Fibroblast of peridontal ligament (primary cell): ENCODE results near the gene RBX1.
"Not testable (repeated sequence)": the region's sequence is repeated elsewhere in the genome, so short reads cannot be mapped to it uniquely, and the experiment has no call there.

ENCODE experiments used
- DNase-seq: peaks from one replicate; pipeline ENCODE4 v3.0.0-alpha.2; 2010; ENCODE audit errors: extremely low read depth

RBX1 gene

DNA sequence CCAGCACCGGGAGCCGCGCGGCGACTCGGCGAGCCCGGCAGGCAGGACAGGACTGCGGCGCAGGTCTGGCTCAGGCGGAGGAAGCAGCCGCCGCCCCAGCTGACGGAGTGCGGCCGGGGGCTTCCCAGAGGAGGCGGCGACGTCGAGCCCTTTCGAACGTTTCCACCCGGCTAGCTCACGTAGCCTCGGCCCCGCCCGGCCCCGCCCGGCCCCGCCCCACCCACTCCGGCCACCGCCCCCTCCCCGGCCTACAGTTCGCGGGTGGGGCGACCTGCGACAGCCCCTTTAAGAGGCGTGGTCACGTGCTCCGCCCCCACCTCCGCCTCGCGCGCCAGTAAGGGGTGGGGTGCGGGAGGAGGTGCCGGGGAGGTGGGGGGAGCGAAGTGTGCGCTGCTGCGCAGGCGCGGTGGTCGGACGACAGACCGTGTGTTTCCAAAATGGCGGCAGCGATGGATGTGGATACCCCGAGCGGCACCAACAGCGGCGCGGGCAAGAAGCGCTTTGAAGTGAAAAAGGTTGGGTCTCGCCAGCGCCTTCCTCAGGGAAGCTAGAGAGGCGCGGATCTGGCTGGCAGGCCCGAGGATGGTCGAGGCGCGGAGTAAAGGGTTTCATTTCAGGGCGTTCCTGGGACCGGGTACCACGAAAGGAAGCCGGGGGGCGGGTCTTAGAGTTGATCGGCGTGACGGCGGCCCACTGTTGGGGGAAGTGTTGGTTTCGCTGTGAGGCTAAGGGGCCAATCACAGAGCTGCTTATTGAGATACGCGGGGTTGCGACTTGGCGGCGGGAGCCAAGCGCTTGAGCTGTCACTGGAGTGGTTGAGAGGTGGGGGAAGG is at the start of gene RBX1:
TSS of gene RBX1 (plus strand) at position 417 of the 833 bp plus-strand sequence. CDS start at position 438, 21 bp downstream.
- DNase-seq = peak; percentile 97

DNA sequence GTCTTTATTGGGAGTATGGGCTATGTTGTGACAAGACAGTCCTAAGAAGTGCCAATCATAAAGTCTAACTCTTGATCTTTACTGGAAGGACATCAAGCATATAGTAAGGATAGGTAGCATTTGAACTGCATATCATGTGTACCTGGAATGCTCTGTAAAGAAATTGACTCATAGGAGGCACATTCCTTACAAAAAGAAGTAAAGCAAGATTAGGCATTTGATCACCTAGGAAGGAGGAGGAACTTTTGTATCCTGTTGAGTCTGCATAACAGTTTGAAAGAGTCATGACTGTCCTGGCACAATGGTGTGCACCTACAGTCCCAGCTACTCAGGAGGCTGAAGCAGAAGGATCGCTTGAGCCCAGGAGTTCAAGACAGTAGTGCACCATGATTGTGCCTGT is 47.1 kb upstream of the RBX1 start:
- no peak for DNase-seq

DNA sequence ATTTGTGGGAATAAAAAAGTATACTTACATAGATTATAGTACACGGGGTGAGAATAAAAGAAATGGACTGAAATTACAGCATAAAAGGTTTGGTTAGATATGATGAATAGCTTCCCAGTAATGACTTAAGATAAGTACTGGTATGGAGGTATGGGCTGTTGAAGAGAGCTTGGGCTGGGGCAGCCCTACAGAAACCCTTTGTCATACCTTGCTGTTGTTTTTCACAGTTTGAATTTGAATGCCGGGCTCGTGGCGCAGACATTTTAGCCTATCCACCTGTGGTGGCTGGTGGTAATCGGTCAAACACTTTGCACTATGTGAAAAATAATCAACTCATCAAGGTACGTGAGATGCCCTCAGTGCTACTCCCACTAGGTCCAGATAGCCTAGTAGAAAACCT is 42.3 kb upstream of the RBX1 start:
- DNase-seq = no peak

DNA sequence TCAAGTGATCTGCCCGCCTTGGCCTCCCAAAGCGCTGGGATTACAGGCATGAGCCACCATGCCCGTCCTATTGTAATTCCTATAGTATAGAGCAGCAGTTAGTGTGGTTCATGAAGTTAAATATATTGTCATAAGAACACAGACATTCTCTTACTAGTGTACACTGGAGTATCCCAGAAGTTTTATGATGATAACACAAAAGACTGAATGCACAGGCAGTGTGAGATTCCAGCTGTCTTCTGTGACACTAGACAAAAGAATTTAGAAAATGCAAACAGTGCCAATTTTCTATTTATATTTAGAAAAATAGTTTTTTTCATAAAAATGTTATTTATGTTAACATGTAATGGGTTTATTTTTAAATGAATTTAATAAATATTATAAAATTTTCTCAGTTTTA is 39.4 kb upstream of the RBX1 start:
- DNase-seq = no peak

DNA sequence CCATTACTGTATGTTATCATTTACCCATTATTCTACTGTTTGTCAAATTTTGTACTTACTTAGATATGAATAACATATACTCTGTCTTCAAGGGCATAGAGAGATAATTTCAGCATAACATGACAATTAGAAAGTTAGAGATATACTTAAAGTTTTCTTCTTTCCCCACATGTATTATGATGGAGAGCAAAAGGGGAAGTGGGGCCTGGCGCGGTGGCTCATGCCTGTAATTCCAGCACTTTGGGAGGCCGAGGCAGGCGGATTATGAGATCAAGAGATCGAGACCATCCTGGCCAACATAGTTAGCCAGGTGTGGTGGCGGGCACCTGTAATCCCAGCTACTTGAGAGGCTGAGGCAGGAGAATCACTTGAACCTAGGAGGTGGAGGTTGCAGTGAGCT is 38.2 kb upstream of the RBX1 start:
- not testable (repeated sequence) for DNase-seq

DNA sequence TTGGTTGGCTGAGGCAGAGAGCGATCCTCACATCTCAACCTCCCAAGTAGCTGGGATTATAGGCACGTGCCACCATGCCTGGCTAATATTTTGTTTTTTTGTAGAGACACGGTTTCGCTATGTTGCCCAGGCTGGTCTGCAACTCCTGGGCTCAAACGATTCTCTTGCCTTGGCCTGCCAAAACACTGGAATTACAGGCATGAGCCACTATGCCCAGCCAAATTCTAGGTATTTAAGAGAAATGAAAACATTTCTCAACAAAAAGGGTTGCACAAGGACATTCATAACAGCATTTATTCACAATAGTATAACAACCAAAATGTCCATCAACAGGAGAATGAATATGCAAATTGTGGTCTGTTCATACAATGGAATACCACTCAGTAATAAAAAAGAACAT is 31.7 kb upstream of the RBX1 start:
- peak; percentile 77 for DNase-seq

DNA sequence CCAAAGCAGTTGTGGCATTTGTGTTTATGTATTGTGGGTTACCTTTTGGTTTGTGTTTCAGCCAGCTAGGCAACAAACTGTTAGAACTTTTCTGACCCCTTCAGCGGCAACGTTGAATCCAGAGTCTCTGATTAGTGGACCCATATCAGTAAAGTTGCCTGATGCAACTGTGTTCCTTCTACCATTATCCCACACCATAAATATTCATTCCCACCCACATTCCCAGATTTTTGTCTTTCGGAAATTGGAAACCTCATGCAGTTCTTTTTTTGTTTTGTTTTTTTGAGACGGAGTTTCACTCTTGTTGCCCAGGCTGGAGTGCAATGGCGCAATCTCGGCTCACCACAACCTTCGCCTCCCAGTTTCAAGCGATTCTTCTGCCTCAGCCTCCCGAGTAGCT is 30.7 kb upstream of the RBX1 start:
- peak; percentile 89 for DNase-seq

DNA sequence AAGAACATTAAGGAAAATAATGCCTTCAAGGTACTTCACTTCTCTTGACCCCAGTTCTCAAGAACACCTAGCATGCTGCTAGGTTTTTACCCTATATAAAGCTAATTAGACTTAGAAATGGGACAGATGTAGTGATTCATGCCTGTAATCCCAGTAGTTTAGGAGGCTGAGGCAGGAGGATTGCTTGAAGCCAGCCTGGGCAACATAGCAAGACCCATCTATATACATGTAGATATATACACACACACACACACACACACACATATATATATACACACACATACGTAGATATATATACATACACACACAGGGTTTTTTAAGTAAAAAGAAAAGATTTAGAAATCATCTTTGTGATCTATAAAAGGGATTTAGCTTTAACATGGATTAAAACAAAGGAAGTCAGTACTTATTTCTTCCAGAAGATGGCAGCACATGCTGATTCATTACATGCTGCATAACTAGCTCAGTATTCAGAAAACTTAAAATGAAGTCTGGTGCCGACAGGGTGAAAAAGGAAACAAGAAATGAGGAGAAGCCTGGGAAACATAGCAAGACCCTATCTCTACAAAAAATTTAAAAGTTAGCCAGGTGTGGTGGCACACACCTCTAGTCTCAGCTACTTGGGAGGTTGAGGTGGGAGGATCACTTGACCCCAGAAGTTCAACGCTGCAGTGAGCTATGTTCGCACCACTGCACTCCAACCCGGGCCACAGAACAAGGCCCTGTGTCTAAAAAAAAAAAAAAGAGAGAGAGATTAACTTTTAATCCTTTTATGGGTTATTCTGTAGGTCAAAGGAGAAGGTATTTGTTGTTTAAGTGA is 28.5 kb upstream of the RBX1 start:
- peak; percentile 89 for DNase-seq

DNA sequence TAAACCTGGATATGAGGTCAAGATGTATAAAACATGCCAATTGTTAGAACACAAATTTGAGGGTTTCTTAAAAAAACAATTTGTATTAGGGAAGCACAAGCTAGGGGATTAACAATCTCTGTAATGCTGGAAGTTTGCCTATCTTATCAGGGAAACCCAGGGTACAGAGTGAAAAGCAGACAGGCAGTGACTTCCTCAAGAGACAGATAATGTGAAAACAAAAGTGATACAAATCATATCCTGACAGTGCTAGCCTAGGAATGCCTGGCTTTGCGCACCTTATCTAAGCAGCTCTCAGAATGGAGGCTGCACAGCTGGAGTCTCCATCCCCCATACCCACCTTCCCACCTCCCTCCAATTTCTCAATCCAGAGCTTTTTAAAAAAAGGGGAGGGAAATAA is 22.5 kb upstream of the RBX1 start:
- no peak for DNase-seq

DNA sequence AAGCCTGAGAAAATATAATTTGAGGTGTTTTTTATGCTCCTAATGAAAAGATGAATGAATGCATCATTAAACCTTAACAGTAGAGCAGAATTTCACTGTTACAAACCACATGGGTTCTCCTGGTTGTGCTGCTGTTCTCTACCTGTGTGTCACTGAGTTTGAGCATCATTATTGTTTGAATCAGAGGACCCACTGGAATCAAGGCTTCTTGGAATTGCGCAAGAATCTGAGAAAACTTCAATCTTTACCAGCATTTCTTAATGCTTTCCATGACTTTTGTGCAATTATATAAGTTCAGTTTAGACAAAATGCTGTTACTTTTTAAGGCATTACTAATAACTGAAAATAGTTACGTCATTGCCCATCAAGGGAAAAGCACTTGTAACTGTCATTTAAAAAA is 18.8 kb upstream of the RBX1 start:
- no peak for DNase-seq

DNA sequence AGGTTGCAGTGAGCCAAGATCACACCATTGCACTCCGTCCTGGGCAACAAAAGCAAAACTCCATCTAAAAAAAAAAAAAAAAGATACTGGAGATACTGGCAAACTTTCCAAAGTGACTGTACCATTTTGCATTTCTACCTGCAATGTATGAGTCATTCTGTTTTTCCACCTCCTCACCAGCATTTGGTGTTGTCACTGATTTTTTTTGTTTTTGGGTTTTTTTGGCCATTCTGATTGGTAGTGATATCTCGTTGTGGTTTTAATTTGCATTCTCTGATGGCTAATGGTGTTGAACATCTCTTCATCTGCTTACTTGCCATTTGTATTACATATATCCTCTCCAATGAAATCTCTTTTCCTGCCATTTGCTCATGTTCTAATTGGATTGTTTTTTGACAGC is 12.0 kb upstream of the RBX1 start:
- no peak for DNase-seq

DNA sequence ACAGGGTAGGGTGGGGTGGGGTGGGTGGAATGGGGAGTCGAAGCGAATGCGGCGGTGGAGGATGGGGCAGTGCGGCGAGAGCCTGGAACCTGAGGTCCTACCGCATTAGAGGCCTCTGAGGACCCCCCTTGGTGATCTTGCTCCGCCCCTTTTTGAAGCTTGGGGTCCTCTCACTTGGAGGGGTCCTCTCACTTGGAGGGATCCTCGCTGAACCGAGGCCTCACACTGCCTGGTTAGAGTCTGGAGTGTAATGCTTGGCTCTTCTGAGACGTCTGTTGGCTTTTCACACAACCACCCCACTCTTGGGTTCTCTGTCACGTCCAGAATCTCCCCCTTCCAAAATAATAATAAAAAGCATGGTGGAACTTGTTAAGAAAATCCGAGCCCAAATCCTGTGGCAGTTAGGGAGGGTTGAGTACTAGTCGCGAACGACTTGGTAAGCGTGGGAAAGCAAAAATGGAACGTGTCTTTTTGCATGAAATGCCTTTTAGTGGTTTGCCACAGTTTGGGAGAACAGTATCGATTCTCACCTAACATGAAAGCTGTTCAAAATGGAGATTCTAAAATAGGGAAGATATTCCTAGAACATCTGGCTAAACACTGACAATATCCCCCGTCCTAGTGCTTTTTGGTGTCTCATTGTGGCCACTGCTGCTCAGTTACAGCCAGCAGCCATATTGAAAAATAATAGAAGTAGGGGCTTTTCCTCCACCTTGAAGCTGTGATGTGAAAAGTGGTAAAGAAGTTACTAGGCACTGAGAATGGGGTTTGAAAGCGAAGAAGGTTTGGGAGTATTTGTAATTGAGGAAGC is 822 bp downstream of the RBX1 start:
- DNase-seq = peak; percentile 19

DNA sequence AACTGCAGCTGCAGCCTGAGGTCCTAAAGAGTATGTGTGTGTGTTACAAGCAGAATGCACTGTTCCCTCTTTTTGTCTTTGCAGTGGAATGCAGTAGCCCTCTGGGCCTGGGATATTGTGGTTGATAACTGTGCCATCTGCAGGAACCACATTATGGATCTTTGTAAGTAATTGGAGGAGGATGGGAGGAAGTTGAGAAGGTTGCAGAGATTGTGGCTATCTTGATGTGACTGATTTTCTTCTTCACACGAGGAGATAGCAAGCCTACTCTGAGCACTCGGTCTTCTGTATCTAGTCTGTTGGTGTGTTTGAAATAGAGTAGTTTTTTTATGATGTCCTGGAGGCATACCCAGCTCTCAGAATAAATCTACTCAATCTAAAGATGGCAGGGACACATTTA is 2.3 kb downstream of the RBX1 start:
- DNase-seq = peak; percentile 7

DNA sequence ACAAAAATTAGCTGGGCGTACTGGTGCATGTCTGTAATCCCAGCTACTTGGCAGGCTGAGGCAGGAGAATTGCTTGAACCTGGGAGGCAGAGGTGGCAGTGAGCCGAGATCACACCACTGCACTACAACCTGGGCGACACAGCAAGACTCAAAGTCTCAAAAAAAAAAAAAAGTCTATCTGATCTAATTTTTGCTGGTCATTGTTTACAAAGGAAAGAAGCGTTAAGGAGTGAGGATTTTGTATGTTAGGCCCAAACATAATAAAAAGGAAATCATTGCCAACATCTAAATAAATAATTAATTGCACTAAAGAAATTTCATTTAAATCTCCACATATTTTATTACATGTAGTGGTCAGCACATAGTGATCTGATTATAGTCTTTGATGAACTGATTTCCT is 2.9 kb downstream of the RBX1 start:
- no peak for DNase-seq

DNA sequence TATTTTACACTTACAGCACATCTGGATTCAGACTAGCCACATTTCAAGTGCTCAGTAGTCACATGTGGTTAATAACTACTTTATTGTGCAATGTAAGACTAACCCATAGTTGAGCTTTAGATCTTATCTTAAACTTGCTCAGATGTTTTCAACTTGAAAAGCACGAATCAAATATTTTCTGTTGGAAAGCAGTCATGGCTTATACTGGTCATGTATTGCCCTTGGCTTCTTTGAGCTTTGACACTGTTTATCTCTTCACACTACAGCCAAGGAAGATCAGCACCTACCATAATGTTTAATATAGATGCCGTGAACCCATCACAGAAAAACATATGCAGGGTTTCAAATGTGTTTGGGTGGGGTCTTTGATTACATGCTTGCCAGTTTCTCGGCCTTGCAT is 4.4 kb downstream of the RBX1 start:
- no peak for DNase-seq

DNA sequence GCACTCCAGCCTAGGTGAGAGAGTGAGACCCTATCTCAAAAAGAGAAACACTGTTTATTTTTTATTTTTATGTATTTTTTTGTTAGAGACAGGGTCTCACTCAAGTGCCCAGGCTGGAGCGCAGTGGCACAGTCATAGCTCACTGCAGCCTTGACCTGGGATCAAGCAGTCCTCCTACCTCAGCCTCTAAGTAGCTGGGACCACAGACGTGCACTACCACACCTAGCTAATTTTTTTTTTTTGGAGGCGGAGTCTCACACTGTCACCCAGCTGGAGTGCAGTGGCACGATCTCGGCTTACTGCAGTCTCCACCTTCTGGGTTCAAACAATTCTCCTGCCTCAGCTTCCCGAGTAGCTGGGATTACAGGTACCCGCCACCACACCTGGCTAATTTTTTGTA is 6.4 kb downstream of the RBX1 start:
- no peak for DNase-seq

DNA sequence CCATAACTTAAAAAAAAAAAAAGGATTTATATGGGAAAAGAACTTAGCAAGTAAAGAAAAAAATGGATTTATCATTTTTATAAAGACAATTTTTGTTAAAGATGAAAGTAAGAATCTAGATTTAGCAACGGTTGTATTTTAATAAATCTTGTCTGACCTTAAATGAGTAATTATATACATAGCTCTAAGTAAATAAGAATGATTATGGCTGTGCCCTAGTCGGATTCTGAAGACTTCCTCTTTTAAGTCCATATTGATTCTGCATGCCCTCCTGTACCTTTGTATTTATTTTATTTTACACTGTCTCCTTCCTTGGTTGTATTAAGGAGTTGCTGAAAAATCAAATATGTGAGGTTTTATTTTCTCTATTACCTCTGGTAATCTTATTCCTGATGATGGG is 7.1 kb downstream of the RBX1 start:
- DNase-seq = no peak

DNA sequence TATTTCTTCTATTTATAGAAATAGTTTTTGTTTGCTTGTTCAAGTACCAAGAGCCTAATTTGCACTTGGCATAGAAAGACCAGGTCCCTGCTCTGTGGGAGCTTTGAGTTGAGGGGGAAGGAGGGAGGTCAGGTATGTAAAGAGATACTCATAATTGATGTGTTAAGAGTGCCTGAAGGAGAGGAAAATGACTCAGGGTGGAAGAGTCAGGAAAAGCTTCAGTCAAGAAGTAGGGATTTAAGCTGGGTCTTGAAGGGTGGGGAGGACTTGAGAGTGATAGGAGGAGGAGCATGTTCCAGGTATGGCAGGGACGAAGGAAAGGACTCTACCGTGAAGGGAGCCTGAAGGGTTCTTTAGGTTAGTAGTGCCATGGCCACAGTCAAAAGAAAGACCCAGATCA is 9.0 kb downstream of the RBX1 start:
- DNase-seq = no peak

DNA sequence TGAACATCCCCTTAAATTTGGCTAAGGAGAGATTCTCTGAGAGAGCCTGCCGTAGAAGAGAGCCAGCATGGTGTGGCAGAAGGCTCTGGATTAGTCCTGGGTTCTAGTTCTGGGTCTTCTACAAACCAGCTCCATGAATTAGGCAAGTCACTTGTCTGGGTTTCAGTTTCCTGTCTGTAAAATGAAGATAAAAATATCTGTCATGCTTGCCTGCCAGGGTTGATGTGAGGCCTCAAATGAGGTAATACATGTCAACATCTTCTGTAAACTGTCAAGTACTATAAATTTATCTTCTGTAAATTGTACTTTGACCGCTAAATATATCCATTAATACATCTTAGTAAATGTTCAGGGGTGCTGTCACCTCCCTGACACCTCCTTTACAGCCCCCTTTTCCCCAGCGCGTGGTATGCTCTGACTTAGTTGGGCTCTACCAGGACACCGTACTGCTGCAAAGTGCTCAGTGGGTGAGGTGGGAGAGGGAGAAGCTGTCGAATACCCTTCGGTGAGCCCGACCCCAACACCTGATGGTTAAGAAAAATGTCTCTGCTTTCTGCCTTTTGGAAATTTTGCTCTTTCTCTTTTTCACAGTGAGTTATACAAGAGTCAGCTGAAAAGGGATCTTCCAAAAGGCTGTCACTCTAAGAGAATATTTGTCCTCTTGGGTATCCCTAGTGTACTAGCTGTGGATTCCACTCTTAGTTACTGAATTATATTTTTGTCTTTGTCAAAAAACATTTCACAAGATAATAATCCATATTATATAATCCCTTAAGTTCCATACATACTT is 15.0 kb downstream of the RBX1 start:
- no peak for DNase-seq

DNA sequence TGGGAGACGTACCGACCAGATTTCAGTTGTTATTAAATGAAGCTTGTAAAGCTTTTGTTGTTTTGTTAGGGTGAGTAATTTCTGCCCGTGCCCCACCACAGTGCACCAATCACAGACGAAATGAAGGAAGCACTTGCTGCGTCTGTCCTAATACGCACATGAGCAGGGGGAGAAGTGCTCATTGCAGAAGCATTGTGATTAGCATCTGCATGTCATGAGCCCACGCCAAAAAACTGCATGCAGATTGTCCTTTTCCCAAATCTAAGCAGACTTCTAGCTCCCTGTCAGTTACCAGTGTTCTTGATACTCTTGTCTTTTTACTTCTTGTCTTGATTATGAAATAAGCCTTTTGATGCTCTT is 15.5 kb downstream of the RBX1 start:
- DNase-seq = no peak

DNA sequence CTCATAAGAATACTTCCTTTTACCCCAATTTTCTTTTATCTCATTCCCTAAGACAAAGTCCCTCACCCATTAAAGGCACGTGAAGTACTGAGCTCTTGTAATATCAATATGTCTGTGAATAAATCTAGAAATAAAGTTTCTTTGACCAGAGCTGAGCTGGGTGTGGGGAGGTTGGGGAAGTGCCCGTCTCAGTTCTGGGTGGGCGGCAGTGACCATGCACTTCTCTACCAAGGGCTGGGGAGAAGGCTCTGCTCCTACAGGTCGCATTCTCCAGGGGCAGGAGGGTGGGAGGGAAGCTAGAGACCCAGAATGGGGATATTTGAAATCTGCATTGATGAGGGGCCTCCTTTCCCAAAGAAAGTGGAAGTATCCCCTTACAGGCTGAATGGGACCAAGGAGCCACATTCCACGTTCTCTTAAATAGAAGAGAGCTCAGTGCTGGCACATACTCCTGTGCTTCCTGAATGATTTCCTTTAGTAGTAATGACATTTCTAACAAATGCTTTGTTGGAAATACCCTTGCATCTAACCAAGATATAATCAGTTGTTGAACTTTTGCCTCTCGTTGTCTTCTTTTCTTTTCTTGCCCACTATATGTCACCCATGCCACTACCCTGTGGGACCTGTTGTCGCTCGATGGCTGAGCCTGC is 16.1 kb downstream of the RBX1 start:
- DNase-seq = no peak
